ENCODE results near the gene MED20. TPM values are rescaled to one million over a fixed set of nuclear protein-coding genes. Genes with fewer than 3 reads are reported as not detected.

Gene MED20
- total RNA-seq, 2 experiments from 2014 or later, result 21.4 to 21.9 TPM

- Mint-ChIP-seq H3K4me3 (no peak overlapping the region), H3K36me3 (ENCODE audit: low read depth) (peaks cover 65% of the 10 kb centered on the region), H3K9me3 (no peaks in the 10 kb centered on the region), H3K4me1 (peaks cover 34% of the 10 kb centered on the region), H3K27ac (no peak overlapping the region), H3K27me3 (no peaks in the 10 kb centered on the region)
- POLR2A ChIA-PET, result interaction anchor here (1.3 to 17.3 kb wide), 6 partner anchors 7 to 142 kb away, joined by 3 to 553 read pairs (median 17); partner anchors contain the start of genes BYSL, MED20, TAF8 and TOMM6
- DNase-seq, result no peak
- CTCF ChIA-PET, result interaction anchor here (0.8 to 17.8 kb wide), 4 partner anchors 7 to 285 kb away, joined by 3 to 383 read pairs (median 98); partner anchors contain the start of genes BYSL, MED20 and TAF8
Observed at GRCh38 chr6:41929924-41930323, 9.0 kb upstream of the MED20 start.

GRCh38 chr6:41927253-41927652, 6.3 kb upstream of the MED20 start:
- Mint-ChIP-seq H3K4me1 (peaks cover 39% of the 10 kb centered on the region), H3K9me3 (no peaks in the 10 kb centered on the region), H3K27ac (peak overlapping the region; percentile 11), H3K36me3 (ENCODE audit: low read depth) (peaks cover 60% of the 10 kb centered on the region), H3K4me3 (no peak overlapping the region), H3K27me3 (no peaks in the 10 kb centered on the region)
- ChIA-PET POLR2A (interaction anchor here (5.6 to 17.3 kb wide), 2 partner anchors 12 to 117 kb away, joined by 29 to 553 read pairs; partner anchors contain the start of gene TAF8), CTCF (interaction anchor here (1.0 kb wide), 1 partner anchor 9 kb away, joined by 3 read pairs; no protein-coding TSS in a partner anchor)
- DNase-seq, result no peak

- POLR2A ChIA-PET, result interaction anchor here (0.7 to 5.7 kb wide), 8 partner anchors 9 to 848 kb away, joined by 3 to 191 read pairs (median 7); partner anchors contain the start of genes CCND3, TAF8 and TOMM6
- H3K36me3 Mint-ChIP-seq (ENCODE audit: low read depth), result peaks cover 36% of the 10 kb centered on the region
- H3K27ac Mint-ChIP-seq, result peak overlapping the region; percentile 97
- H3K4me1 Mint-ChIP-seq, result peaks cover 56% of the 10 kb centered on the region
- no peaks in the 10 kb centered on the region for H3K27me3 Mint-ChIP-seq
- H3K9me3 Mint-ChIP-seq, result no peaks in the 10 kb centered on the region
- H3K4me3 Mint-ChIP-seq, result peak overlapping the region; percentile 95
- CTCF ChIA-PET, result interaction anchor here (1.2 to 6.3 kb wide), 10 partner anchors 13 to 626 kb away, joined by 3 to 199 read pairs (median 10); partner anchors contain the start of genes CCND3, TAF8 and TOMM6
- no peak for DNase-seq
Observed at GRCh38 chr6:41922154-41922553, 1.2 kb upstream of the MED20 start.

GRCh38 chr6:41921712-41921998, 716 bp upstream of the MED20 start:
- DNase-seq, result no peak
- peak overlapping the region; percentile 97 for H3K27ac Mint-ChIP-seq
- peaks cover 36% of the 10 kb centered on the region for H3K36me3 Mint-ChIP-seq (ENCODE audit: low read depth)
- peak overlapping the region; percentile 95 for H3K4me3 Mint-ChIP-seq
- H3K9me3 Mint-ChIP-seq, result no peaks in the 10 kb centered on the region
- peaks cover 57% of the 10 kb centered on the region for H3K4me1 Mint-ChIP-seq
- CTCF ChIA-PET, result interaction anchor here (0.9 to 6.3 kb wide), 28 partner anchors 9 to 644 kb away, joined by 3 to 199 read pairs (median 5); partner anchors contain the start of genes CCND3, PRICKLE4, TAF8 and TOMM6
- POLR2A ChIA-PET, result interaction anchor here (0.7 to 5.7 kb wide), 20 partner anchors 8 to 968 kb away, joined by 3 to 191 read pairs (median 4); partner anchors contain the start of genes CCND3, TAF8, TOMM6 and USP49
- no peaks in the 10 kb centered on the region for H3K27me3 Mint-ChIP-seq

GRCh38 chr6:41917528-41917927, 3.4 kb downstream of the MED20 start:
- ChIA-PET CTCF (no interaction called here), POLR2A (no interaction called here)
- H3K27me3 Mint-ChIP-seq, result no peaks in the 10 kb centered on the region
- H3K4me1 Mint-ChIP-seq, result peaks cover 52% of the 10 kb centered on the region
- no peak overlapping the region for H3K4me3 Mint-ChIP-seq
- H3K36me3 Mint-ChIP-seq (ENCODE audit: low read depth), result peaks cover 41% of the 10 kb centered on the region
- DNase-seq, result no peak
- no peaks in the 10 kb centered on the region for H3K9me3 Mint-ChIP-seq
- H3K27ac Mint-ChIP-seq, result peak overlapping the region; percentile 60

GRCh38 chr6:41914869-41915530, 5.9 kb downstream of the MED20 start:
- POLR2A ChIA-PET, result interaction anchor here (1.0 to 2.1 kb wide), 5 partner anchors 12 to 128 kb away, joined by 3 to 6 read pairs (median 3); partner anchors contain the start of gene TOMM6
- CTCF ChIA-PET, result interaction anchor here (1.0 to 3.0 kb wide), 3 partner anchors 21 to 129 kb away, joined by 4 to 18 read pairs (median 4); partner anchors contain the start of gene TOMM6
- H3K27me3 Mint-ChIP-seq, result no peaks in the 10 kb centered on the region
- H3K27ac Mint-ChIP-seq, result peak overlapping the region; percentile 27
- no peak overlapping the region for H3K4me3 Mint-ChIP-seq
- peaks cover 43% of the 10 kb centered on the region for H3K36me3 Mint-ChIP-seq (ENCODE audit: low read depth)
- no peaks in the 10 kb centered on the region for H3K9me3 Mint-ChIP-seq
- H3K4me1 Mint-ChIP-seq, result peaks cover 41% of the 10 kb centered on the region
- DNase-seq, result no peak

GRCh38 chr6:41914343-41914742, 6.6 kb downstream of the MED20 start:
- CTCF ChIA-PET, result interaction anchor here (1.0 to 3.0 kb wide), 3 partner anchors 21 to 130 kb away, joined by 4 to 18 read pairs (median 4); partner anchors contain the start of gene TOMM6
- POLR2A ChIA-PET, result interaction anchor here (1.0 to 2.1 kb wide), 4 partner anchors 11 to 129 kb away, joined by 3 to 6 read pairs (median 3); no protein-coding TSS in a partner anchor
- H3K27ac Mint-ChIP-seq, result peak overlapping the region; percentile 27
- no peak overlapping the region for H3K4me3 Mint-ChIP-seq
- H3K36me3 Mint-ChIP-seq (ENCODE audit: low read depth), result peaks cover 45% of the 10 kb centered on the region
- H3K27me3 Mint-ChIP-seq, result no peaks in the 10 kb centered on the region
- no peaks in the 10 kb centered on the region for H3K9me3 Mint-ChIP-seq
- peaks cover 37% of the 10 kb centered on the region for H3K4me1 Mint-ChIP-seq
- no peak for DNase-seq

GRCh38 chr6:41909727-41910126, 11.2 kb downstream of the MED20 start:
- H3K27ac Mint-ChIP-seq, result no peak overlapping the region
- ChIA-PET POLR2A (interaction anchor here (1.7 kb wide), 1 partner anchor 11 kb away, joined by 7 read pairs; the partner anchor contains the start of genes BYSL and MED20), CTCF (interaction anchor here (0.7 to 3.8 kb wide), 3 partner anchors 11 to 138 kb away, joined by 3 to 16 read pairs (median 4); partner anchors contain the start of genes BYSL and MED20)
- no peak for DNase-seq
- no peak overlapping the region for H3K4me3 Mint-ChIP-seq
- no peaks in the 10 kb centered on the region for H3K27me3 Mint-ChIP-seq
- H3K9me3 Mint-ChIP-seq, result no peaks in the 10 kb centered on the region
- peaks cover 22% of the 10 kb centered on the region for H3K4me1 Mint-ChIP-seq
- peaks cover 59% of the 10 kb centered on the region for H3K36me3 Mint-ChIP-seq (ENCODE audit: low read depth)

- peak; percentile 72 for DNase-seq
- ChIA-PET CTCF (interaction anchor here (0.7 to 4.6 kb wide), 11 partner anchors 19 to 144 kb away, joined by 3 to 41 read pairs (median 4); partner anchors contain the start of genes BYSL, MED20 and TOMM6), POLR2A (interaction anchor here (0.8 to 1.5 kb wide), 4 partner anchors 34 to 148 kb away, joined by 3 to 6 read pairs (median 4); partner anchors contain the start of gene TAF8)
- Mint-ChIP-seq H3K4me3 (no peak overlapping the region), H3K9me3 (no peaks in the 10 kb centered on the region), H3K4me1 (peaks cover 17% of the 10 kb centered on the region), H3K27ac (no peak overlapping the region), H3K27me3 (no peaks in the 10 kb centered on the region), H3K36me3 (ENCODE audit: low read depth) (peaks cover 16% of the 10 kb centered on the region)
Observed at GRCh38 chr6:41901882-41902519, 18.9 kb downstream of the MED20 start.

GRCh38 chr6:41900861-41901260, 20.1 kb downstream of the MED20 start:
- no peaks in the 10 kb centered on the region for H3K27me3 Mint-ChIP-seq
- no peak for DNase-seq
- H3K4me3 Mint-ChIP-seq, result no peak overlapping the region
- ChIA-PET POLR2A (no interaction called here), CTCF (interaction anchor here (0.8 to 1.4 kb wide), 5 partner anchors 19 to 145 kb away, joined by 3 to 17 read pairs (median 4); partner anchors contain the start of genes BYSL, MED20 and TOMM6)
- H3K27ac Mint-ChIP-seq, result no peak overlapping the region
- peaks cover 25% of the 10 kb centered on the region for H3K4me1 Mint-ChIP-seq
- peaks cover 7% of the 10 kb centered on the region for H3K36me3 Mint-ChIP-seq (ENCODE audit: low read depth)
- H3K9me3 Mint-ChIP-seq, result no peaks in the 10 kb centered on the region

GRCh38 chr6:41896281-41896680, 24.7 kb downstream of the MED20 start:
- CTCF ChIA-PET, result interaction anchor here (0.8 to 2.1 kb wide), 7 partner anchors 25 to 154 kb away, joined by 3 to 17 read pairs (median 6); partner anchors contain the start of genes BYSL, MED20, TAF8 and TOMM6
- POLR2A ChIA-PET, result interaction anchor here (1.3 to 3.5 kb wide), 8 partner anchors 9 to 154 kb away, joined by 5 to 26 read pairs (median 6); partner anchors contain the start of genes BYSL, MED20 and TAF8
- H3K27me3 Mint-ChIP-seq, result no peaks in the 10 kb centered on the region
- H3K36me3 Mint-ChIP-seq (ENCODE audit: low read depth), result no peaks in the 10 kb centered on the region
- no peaks in the 10 kb centered on the region for H3K9me3 Mint-ChIP-seq
- H3K4me3 Mint-ChIP-seq, result no peak overlapping the region
- no peak for DNase-seq
- H3K4me1 Mint-ChIP-seq, result peaks cover 15% of the 10 kb centered on the region
- peak overlapping the region; percentile 66 for H3K27ac Mint-ChIP-seq

Data from activated CD4-positive, alpha-beta memory T cell treated with anti-CD3 and anti-CD28 coated beads, Interleukin-2, amount 10 ng/mL, durations not matched to agents 7 days and 5 days (primary cell).